Measurements from ENCODE around the gene PADI3. TPM values are rescaled to one million over a fixed set of nuclear protein-coding genes. Genes with fewer than 3 reads are reported as not detected.

Gene PADI3
- total RNA-seq, 6 donors from 2014 or later, result not detected

DNA sequence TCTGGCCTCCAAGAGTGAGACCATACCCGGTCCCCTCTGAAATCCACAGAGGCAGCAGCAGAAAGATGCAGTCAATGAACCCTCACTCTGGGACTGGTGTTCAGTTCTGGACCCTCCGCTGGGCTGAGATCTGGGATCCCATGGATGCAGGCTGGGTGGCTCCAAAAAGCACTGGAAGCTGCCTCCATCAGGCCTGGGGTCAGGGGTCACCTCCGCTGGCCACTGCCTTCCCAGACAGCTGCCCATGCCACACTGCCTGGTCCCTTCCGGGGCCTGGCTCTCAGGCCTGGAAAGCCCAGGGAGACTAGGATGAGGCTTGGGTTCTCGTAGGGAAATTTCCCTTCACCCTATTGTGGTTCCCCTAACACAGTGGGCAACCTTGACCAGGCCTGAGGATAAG, 37.7 kb downstream of the PADI3 start:
- DNase-seq (no peak), ATAC-seq (ENCODE audit: low FRiP score in 2 of 2) (no peak)
- Histone ChIP-seq H3K9me3 (no peaks in the 10 kb centered on the region), H3K36me3 (no peaks in the 10 kb centered on the region), H3K27ac (no peak overlapping the region), H3K27me3 (no peaks in the 10 kb centered on the region), H3K4me3 (no peak overlapping the region), H3K4me1 (peaks cover 0 to under 1% (median 0%) of the 10 kb centered on the region in 4 donors)
- 86 to 94% methylated on average over 2 to 5 of the region's 5 CpGs for WGBS, 2 donors
- TF ChIP-seq POLR2AphosphoS5 (IDR thresholded peaks at IDR 0.05), result no peak
- no peak for TF ChIP-seq POLR2A (IDR thresholded peaks at IDR 0.05)
- no peak for TF ChIP-seq EP300 (IDR thresholded peaks at IDR 0.05)
- TF ChIP-seq, protein P1, sequence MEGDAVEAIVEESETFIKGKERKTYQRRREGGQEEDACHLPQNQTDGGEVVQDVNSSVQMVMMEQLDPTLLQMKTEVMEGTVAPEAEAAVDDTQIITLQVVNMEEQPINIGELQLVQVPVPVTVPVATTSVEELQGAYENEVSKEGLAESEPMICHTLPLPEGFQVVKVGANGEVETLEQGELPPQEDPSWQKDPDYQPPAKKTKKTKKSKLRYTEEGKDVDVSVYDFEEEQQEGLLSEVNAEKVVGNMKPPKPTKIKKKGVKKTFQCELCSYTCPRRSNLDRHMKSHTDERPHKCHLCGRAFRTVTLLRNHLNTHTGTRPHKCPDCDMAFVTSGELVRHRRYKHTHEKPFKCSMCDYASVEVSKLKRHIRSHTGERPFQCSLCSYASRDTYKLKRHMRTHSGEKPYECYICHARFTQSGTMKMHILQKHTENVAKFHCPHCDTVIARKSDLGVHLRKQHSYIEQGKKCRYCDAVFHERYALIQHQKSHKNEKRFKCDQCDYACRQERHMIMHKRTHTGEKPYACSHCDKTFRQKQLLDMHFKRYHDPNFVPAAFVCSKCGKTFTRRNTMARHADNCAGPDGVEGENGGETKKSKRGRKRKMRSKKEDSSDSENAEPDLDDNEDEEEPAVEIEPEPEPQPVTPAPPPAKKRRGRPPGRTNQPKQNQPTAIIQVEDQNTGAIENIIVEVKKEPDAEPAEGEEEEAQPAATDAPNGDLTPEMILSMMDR (IDR thresholded peaks at IDR 0.05), result no peak

DNA sequence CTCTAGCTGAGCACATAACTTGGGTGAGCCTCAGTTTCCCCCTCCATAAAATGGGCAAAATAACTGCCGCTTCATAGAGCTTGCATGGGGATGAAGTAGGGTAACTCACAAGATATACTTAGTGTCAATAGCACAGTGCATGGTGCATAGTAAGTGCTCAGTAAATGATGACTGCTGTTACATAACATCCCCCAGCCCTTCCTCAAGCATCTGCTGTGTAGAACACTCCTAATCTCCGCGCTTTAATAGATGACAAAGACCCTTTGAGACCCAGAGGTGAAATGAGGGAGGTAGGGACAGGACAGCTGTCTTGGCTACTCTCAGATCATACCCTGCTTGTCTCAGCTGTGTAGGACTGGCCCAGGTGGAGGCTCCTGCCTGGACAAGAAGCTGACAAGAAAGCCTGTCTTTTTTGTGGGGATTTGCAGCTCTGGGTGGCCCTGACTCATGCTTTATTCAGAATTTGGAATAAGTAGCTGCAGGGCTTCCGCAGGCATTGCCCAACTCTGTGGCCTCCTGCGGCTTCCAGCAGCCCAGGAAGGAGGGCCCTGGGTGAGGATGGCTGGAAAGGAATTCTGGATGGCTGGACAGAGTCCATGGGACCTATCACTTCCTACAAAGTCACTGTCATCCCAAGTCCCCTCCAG, 38.4 kb downstream of the PADI3 start:
- H3K36me3 ChIP-seq, result no peaks in the 10 kb centered on the region
- no peaks in the 10 kb centered on the region for H3K27me3 ChIP-seq
- H3K9me3 ChIP-seq, result no peaks in the 10 kb centered on the region
- no peak for TF ChIP-seq POLR2A (IDR thresholded peaks at IDR 0.05)
- TF ChIP-seq, protein P1 (IDR thresholded peaks at IDR 0.05), result no peak
- no peak for TF ChIP-seq EP300 (IDR thresholded peaks at IDR 0.05)
- TF ChIP-seq POLR2AphosphoS5 (IDR thresholded peaks at IDR 0.05), result no peak
- no peak for DNase-seq
- H3K4me1 ChIP-seq, result no peaks in the 10 kb centered on the region
- 86 to 100% methylated on average over 3 to 5 of the region's 5 CpGs for WGBS, 2 donors
- no peak overlapping the region for H3K27ac ChIP-seq
- H3K4me3 ChIP-seq, result no peak overlapping the region
- no peak for ATAC-seq (ENCODE audit: low FRiP score in 2 of 2)

DNA sequence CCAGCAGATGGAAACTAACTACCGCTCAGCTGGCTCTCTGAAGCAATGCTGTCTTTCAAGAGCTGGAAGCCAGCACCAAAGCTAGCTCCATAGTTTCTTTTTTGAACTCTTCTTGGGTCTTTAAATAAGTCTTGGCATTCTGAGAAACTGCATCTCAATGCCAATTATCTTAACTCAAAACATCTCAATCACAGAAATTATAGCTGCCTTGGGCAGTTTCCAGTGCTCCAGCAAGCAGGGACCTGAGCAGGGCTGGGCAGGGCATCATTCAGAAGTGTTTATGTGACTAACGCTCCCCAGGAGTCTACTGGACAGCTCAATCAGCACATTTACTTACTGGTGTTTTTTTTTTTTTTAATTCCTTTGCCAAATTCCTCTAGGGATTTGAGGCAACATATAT, 40.8 kb downstream of the PADI3 start:
- Histone ChIP-seq H3K4me3 (no peak overlapping the region), H3K4me1 (no peaks in the 10 kb centered on the region), H3K9me3 (no peaks in the 10 kb centered on the region), H3K27me3 (no peaks in the 10 kb centered on the region), H3K27ac (no peak overlapping the region), H3K36me3 (no peaks in the 10 kb centered on the region)
- ATAC-seq (ENCODE audit: low FRiP score in 2 of 2) (no peak), DNase-seq (no peak)
- TF ChIP-seq POLR2AphosphoS5 (IDR thresholded peaks at IDR 0.05), result no peak
- TF ChIP-seq, protein P1 (IDR thresholded peaks at IDR 0.05), result no peak
- no peak for TF ChIP-seq POLR2A (IDR thresholded peaks at IDR 0.05)
- no peak for TF ChIP-seq EP300 (IDR thresholded peaks at IDR 0.05)
- 44 to 69% methylated on average over 2 of the region's 2 CpGs for WGBS, 2 donors

DNA sequence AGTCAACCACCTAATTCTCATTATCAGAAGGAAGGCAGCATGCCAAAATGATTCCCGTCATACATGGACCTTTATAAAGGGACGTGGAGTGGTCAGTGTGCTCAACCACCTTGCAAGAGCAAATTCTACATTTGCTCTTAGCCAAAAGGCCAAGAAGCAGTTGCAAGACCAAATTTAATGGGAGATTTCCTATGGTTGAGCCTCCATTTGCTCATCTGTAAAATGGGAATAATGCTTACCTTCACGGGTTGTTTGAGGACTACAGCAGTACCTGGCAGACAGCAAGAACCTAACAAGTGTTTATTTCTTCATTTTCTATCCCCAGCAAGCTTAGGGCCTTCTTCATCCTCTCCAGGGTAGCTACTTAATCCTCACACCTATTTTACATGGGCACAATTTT, 41.7 kb downstream of the PADI3 start:
- TF ChIP-seq, protein P1 (IDR thresholded peaks at IDR 0.05), result no peak
- TF ChIP-seq POLR2AphosphoS5 (IDR thresholded peaks at IDR 0.05) (no peak), POLR2A (IDR thresholded peaks at IDR 0.05) (no peak), EP300 (IDR thresholded peaks at IDR 0.05) (no peak)
- Histone ChIP-seq H3K9me3 (no peaks in the 10 kb centered on the region), H3K4me3 (no peak overlapping the region), H3K27ac (no peak overlapping the region), H3K36me3 (no peaks in the 10 kb centered on the region), H3K27me3 (no peaks in the 10 kb centered on the region), H3K4me1 (no peaks in the 10 kb centered on the region)
- DNase-seq (no peak), ATAC-seq (ENCODE audit: low FRiP score in 2 of 2) (no peak)
- 81 to 87% methylated on average over 3 of the region's 3 CpGs for WGBS, 2 donors
